Gastroesophageal sphincter (tissue), 4 donors: ENCODE data around the gene DOCK10. TPM values are rescaled to one million over a fixed set of nuclear protein-coding genes. Genes with fewer than 3 reads are reported as not detected.

ENCODE experiments used
- ATAC-seq: fragments of 150-250 bp; one replicate; pipeline ENCODE4 v1.9.1; 2016; ENCODE audit warnings: mild to moderate bottlenecking, moderate library complexity
- H3K27ac ChIP-seq, 4 donors: fragments of 200-600 bp; sonication (generic) in 3 of 4; 1 replicate in 3 of 4; 2 replicates in 1 of 4; pipeline ENCODE4 v1.5.1; 2016 to 2019
- H3K27me3 ChIP-seq: fragments of 200-600 bp; sonication (generic); one replicate; pipeline ENCODE4 v1.5.1; 2019
- H3K36me3 ChIP-seq, 2 donors: fragments of 200-600 bp; sonication (generic); one replicate each; pipeline ENCODE4 v1.5.1; 2019; ENCODE audit warnings: control low read depth in 1 of 2
- H3K4me1 ChIP-seq, 3 donors: fragments of 200-600 bp; sonication (generic); 1 replicate in 2 of 3; 2 replicates in 1 of 3; pipeline ENCODE4 v1.5.1; 2016 to 2019; ENCODE audit warnings: control low read depth in 2 of 3
- H3K4me3 ChIP-seq, 2 donors: fragments of 200-600 bp; sonication (generic); one replicate each; pipeline ENCODE4 v1.5.1; 2019; ENCODE audit warnings: mild to moderate bottlenecking in 1 of 2, moderate library complexity in 1 of 2
- H3K9me3 ChIP-seq, 3 donors: fragments of 200-600 bp; sonication (generic); one replicate each; pipeline ENCODE4 v1.5.1; 2017 to 2019; ENCODE audit warnings: control low read depth in 2 of 3
- EP300 ChIP-seq: sonication (generic); formaldehyde crosslinking; IDR thresholded peaks from one replicate; pipeline ENCODE4 v1.6.1; 2017; ENCODE audit warnings: antibody characterized with exemption, mild to moderate bottlenecking
- POLR2A ChIP-seq, 2 donors: fragments of 450-650 bp; IDR thresholded peaks; one replicate each; pipeline ENCODE4 v1.6.1; 2017; ENCODE audit warnings: antibody characterized with exemption in 2 of 2, mild to moderate bottlenecking in 2 of 2, moderate library complexity in 1 of 2
- POLR2AphosphoS5 ChIP-seq: sonication (generic); formaldehyde crosslinking; IDR thresholded peaks from one replicate; pipeline ENCODE4 v1.6.1; 2017; ENCODE audit warnings: antibody characterized with exemption
- WGBS, 2 donors: methylation state at CpG; one replicate each; pipeline ENCODE4 v1.1.5; 2018; ENCODE audit warnings: low coverage in 1 of 2; 5-methylcytosine and 5-hydroxymethylcytosine counted together
- small RNA-seq, 4 donors: library from RNA; depleted of rRNA; stranded (forward); fragments of <200 nt; gene quantifications; one replicate each; pipeline ENCODE3, GENCODE V24; 2016
- total RNA-seq, 4 donors: library from RNA; depleted of rRNA; stranded (reverse); fragments of >200 nt; gene quantifications; one replicate each; pipeline ENCODE4 v1.1.0, GENCODE V29; 2016
- TF ChIP-seq, protein P1 (sequence below), 4 experiments: fragments of 200-600 bp in 2 of 4; fragments of 450-650 bp in 2 of 4; sonication (generic) in 1 of 4; IDR thresholded peaks; one replicate each; pipeline ENCODE4 v1.5.1; 2017 to 2019; ENCODE audit warnings: antibody characterized with exemption in 4 of 4, mild to moderate bottlenecking in 2 of 4, moderate library complexity in 2 of 4

DOCK10 gene
- total RNA-seq, 4 donors from 2014 or later = 3.6 to 12.6 (median 7.3) TPM

- Histone ChIP-seq H3K27ac (no peak overlapping the region), H3K9me3 (peaks cover 0 to 8% (median 0%) of the 10 kb centered on the region in 3 donors), H3K27me3 (no peaks in the 10 kb centered on the region), H3K4me3 (no peak overlapping the region), H3K36me3 (no peaks in the 10 kb centered on the region), H3K4me1 (no peaks in the 10 kb centered on the region)
- TF ChIP-seq, protein P1, sequence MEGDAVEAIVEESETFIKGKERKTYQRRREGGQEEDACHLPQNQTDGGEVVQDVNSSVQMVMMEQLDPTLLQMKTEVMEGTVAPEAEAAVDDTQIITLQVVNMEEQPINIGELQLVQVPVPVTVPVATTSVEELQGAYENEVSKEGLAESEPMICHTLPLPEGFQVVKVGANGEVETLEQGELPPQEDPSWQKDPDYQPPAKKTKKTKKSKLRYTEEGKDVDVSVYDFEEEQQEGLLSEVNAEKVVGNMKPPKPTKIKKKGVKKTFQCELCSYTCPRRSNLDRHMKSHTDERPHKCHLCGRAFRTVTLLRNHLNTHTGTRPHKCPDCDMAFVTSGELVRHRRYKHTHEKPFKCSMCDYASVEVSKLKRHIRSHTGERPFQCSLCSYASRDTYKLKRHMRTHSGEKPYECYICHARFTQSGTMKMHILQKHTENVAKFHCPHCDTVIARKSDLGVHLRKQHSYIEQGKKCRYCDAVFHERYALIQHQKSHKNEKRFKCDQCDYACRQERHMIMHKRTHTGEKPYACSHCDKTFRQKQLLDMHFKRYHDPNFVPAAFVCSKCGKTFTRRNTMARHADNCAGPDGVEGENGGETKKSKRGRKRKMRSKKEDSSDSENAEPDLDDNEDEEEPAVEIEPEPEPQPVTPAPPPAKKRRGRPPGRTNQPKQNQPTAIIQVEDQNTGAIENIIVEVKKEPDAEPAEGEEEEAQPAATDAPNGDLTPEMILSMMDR (IDR thresholded peaks at IDR 0.05) = no peak
- no peak for TF ChIP-seq POLR2A (IDR thresholded peaks at IDR 0.05)
- TF ChIP-seq EP300 = no peak
- no peak for TF ChIP-seq POLR2AphosphoS5
- ATAC-seq = no peak
- 72 to 76% methylated on average over 4 of the region's 4 CpGs for WGBS, 2 donors
Observed at GRCh38 chr2:224722770-224723169, 319.5 kb downstream of the DOCK10 start.

DNA sequence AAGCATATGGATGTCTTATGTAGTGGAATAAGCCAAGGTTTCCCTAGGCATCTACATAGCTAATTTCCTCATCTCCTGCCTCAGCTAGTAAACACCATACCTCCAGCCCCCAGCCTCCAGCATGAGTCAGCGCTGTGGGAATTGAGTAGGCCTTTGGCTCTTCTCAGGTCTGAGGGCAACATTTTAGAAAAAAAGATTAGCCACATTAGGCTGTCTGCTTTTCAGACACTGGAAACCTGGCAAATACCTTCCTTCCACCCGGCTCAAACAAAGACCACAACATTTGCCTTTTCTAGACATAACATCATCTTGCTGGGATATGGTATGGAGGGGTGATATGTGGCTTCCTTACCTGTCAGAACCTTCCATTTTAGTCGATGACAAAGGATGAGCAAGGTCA is 320.0 kb downstream of the DOCK10 start:
- TF ChIP-seq POLR2A (IDR thresholded peaks at IDR 0.05) (no peak), POLR2AphosphoS5 (no peak), EP300 (no peak)
- TF ChIP-seq, protein P1 (IDR thresholded peaks at IDR 0.05) = no peak
- no peak overlapping the region for H3K4me3 ChIP-seq
- H3K9me3 ChIP-seq = peaks cover 0 to 7% (median 0%) of the 10 kb centered on the region in 3 donors
- H3K36me3 ChIP-seq = no peaks in the 10 kb centered on the region
- H3K27ac ChIP-seq = no peak overlapping the region
- H3K27me3 ChIP-seq = no peaks in the 10 kb centered on the region
- 72 to 100% methylated on average over 1 to 3 of the region's 3 CpGs for WGBS, 2 donors
- no peaks in the 10 kb centered on the region for H3K4me1 ChIP-seq
- ATAC-seq = no peak

DNA sequence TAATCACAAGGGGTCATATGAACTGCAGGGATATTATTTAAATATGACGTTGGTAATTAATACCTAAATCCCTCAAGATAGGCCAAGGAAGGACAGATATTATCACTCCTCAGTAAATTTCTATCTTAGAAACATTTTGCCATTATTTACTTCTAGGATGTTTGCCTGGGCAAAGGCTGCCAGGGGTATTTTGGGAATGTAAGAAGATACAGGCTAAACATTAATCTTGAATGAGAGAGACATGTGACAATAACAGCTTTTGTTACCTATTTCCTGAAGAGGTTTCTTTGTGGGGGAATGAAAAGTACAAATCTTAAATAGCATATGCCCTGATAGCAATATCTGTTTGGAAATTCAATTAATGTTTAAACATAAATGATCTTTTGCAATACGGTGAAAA is 325.3 kb downstream of the DOCK10 start:
- 74 to 88% methylated on average over 2 of the region's 2 CpGs for WGBS, 2 donors
- TF ChIP-seq POLR2AphosphoS5 (no peak), POLR2A (IDR thresholded peaks at IDR 0.05) (no peak), EP300 (no peak)
- TF ChIP-seq, protein P1 (IDR thresholded peaks at IDR 0.05) = no peak
- Histone ChIP-seq H3K27ac (no peak overlapping the region), H3K9me3 (no peaks in the 10 kb centered on the region), H3K4me3 (no peak overlapping the region), H3K27me3 (no peaks in the 10 kb centered on the region), H3K36me3 (no peaks in the 10 kb centered on the region), H3K4me1 (no peaks in the 10 kb centered on the region)
- ATAC-seq = no peak

DNA sequence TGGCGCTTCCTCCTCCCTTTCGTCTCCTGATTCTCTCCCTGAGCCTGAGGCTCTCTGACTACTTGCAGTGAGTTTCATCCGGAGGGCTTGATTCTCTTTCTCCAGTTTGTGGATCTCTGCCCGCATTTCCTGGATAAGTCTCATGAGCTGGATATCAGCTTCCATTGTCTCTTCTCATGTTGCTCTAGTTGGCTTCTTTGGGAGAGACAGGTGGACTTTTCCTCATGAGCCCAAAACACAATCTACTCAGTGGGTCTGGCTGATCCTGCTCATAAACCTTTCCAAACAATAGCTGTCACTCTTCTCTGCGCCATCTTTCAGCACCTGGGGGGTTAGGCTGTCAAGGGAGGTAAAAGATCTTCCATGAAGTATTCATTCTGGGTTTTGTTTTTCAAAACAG is 326.1 kb downstream of the DOCK10 start, which contains the start of gene CCDC195:
Gene CCDC195, minus strand, starts transcription at position 165 of the 400 bp plus-strand sequence. Its CDS starts 0 bp downstream, at position 165.
- TF ChIP-seq POLR2A (IDR thresholded peaks at IDR 0.05) (no peak), POLR2AphosphoS5 (no peak), EP300 (no peak)
- TF ChIP-seq, protein P1 (IDR thresholded peaks at IDR 0.05) = no peak
- no peak for ATAC-seq
- no peak within 1 kb of the TSS for H3K4me3 ChIP-seq
- H3K36me3 ChIP-seq = no peaks in the 10 kb centered on the region
- H3K4me1 ChIP-seq = no peaks in the 10 kb centered on the region
- 91 to 100% methylated on average over 1 to 5 of the region's 5 CpGs for WGBS, 2 donors
- no peak within 1 kb of the TSS for H3K27ac ChIP-seq
- no peaks in the 10 kb centered on the region for H3K27me3 ChIP-seq
- no peaks in the 10 kb centered on the region for H3K9me3 ChIP-seq

Small RNA genes within 50 kb of the gene (small RNA-seq; reads per million reads assigned to genes)
- 0 reads per million in 4 donors for gene MIR4439
